ENCODE results near the gene SLC16A8. TPM values are rescaled to one million over a fixed set of nuclear protein-coding genes. Genes with fewer than 3 reads are reported as not detected.

SLC16A8 gene
- not detected in 5 replicates for total RNA-seq (2022; extraction: Qiagen RNA extraction)

DNA sequence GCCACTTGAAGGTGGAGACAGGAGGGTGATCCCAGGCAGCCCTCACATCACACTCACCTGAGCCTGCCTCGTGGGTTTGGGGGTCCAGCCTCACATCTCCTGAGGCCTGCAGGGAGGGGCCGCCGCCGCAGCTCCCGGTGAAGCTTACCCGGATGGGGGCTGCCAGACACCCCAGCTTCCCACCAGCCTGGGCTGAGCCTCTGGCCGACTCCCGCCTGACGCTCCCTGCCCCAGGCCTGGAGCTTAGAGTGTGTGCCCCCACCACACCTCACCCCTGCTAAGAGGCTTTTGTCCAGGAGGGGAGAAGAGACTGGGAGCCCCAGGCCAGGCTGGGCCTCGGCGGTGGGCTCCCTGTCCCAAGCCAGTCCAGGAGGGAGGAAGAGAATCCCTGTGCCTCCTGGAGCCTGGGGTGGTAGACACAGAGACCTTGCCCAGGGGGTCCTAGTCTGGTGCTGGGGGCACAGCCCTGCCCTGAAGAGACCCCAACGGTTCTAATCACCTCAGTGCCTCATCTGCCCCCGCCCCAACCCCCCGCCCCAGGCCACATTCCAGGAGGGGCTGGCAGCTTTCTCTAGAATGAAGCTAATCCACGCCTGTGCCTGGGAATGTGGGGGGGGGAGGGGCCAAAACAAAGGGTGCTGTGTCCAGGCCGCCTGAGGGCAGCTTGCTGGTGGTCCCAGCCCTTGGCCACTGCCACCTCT lies at the start of gene SLC16A8:
Gene SLC16A8, minus strand, starts transcription at position 254 of the 701 bp plus-strand sequence. CDS start 1,311 bp downstream, outside the sequence.

GRCh38 chr22:38110008-38110862 lies 26.3 kb upstream of the SLC16A8 start, which contains the start of gene BAIAP2L2:
Gene BAIAP2L2 (minus strand): TSS chr22:38110684. CDS start chr22:38110525, 159 bp downstream.

GRCh38 chr22:38056969-38057891 lies 26.8 kb downstream of the SLC16A8 start, which contains the start of gene PICK1:
Gene PICK1 (plus strand): TSS chr22:38057404. CDS start chr22:38057810, 406 bp downstream.

Other genes with a start within 250 kb of the SLC16A8 start
- gene ANKRD54, start 239.8 kb downstream of the SLC16A8 start, total RNA-seq (2022; extraction: Qiagen RNA extraction), result 16.5 to 23.6 TPM (median 22.0 TPM) in 5 replicates
- gene EIF3L, start 234.8 kb downstream of the SLC16A8 start, total RNA-seq (2022; extraction: Qiagen RNA extraction), result 260 to 305 TPM (median 269 TPM) in 5 replicates
- 17.5 to 23.4 TPM (median 20.7 TPM) in 5 replicates for gene MICALL1, start 177.9 kb downstream of the SLC16A8 start, total RNA-seq (2022; extraction: Qiagen RNA extraction)
- 0.14 to 0.41 TPM (median 0.20 TPM) in 4 of 5 replicates, not detected in the other for gene C22orf23, start 130.6 kb downstream of the SLC16A8 start, total RNA-seq (2022; extraction: Qiagen RNA extraction)
- gene POLR2F, start 130.5 kb downstream of the SLC16A8 start, total RNA-seq (2022; extraction: Qiagen RNA extraction), result 116 to 133 TPM (median 121 TPM) in 5 replicates
- gene SOX10, start 99.6 kb downstream of the SLC16A8 start, total RNA-seq (2022; extraction: Qiagen RNA extraction), result 0.04 TPM in 1 of 5 replicates, not detected in the others
- 11.0 to 14.4 TPM (median 12.7 TPM) in 5 replicates for gene PICK1, start 26.8 kb downstream of the SLC16A8 start, total RNA-seq (2022; extraction: Qiagen RNA extraction)
- gene BAIAP2L2, start 26.5 kb upstream of the SLC16A8 start, total RNA-seq (2022; extraction: Qiagen RNA extraction), result 4.9 to 8.7 TPM (median 7.9 TPM) in 5 replicates
- gene PLA2G6, start 97.6 kb upstream of the SLC16A8 start, total RNA-seq (2022; extraction: Qiagen RNA extraction), result 2.5 to 6.0 TPM (median 4.0 TPM) in 5 replicates
- 18.9 to 28.0 TPM (median 22.7 TPM) in 5 replicates for gene MAFF, start 117.8 kb upstream of the SLC16A8 start, total RNA-seq (2022; extraction: Qiagen RNA extraction)
- gene TMEM184B, start 188.8 kb upstream of the SLC16A8 start, total RNA-seq (2022; extraction: Qiagen RNA extraction), result 39.6 to 65.7 TPM (median 63.2 TPM) in 5 replicates
- 83.4 to 109 TPM (median 102 TPM) in 5 replicates for gene CSNK1E, start 233.2 kb upstream of the SLC16A8 start, total RNA-seq (2022; extraction: Qiagen RNA extraction)

All from A549 treated with dexamethasone at 1 μM for 4 hours (cell line).